Neural progenitor cell (in vitro differentiated cells): ENCODE data around the gene CCL21.

Experiments used
- CTCF ChIP-seq: fragments of 200-600 bp; sonication (generic); IDR thresholded peaks from 2 replicates; pipeline ENCODE4 v1.5.1; 2017; ENCODE audit warnings: antibody characterized with exemption, mild to moderate bottlenecking
- EZH2 ChIP-seq: fragments of 200-600 bp; sonication (generic); IDR thresholded peaks from 2 replicates; pipeline ENCODE4 v1.6.1; 2017; ENCODE audit warnings: antibody characterized with exemption, mild to moderate bottlenecking, moderate library complexity
- EZH2phosphoT487 ChIP-seq: fragments of 200-600 bp; sonication (generic); IDR thresholded peaks from 2 replicates; pipeline ENCODE4 v1.6.1; 2017; ENCODE audit warnings: antibody characterized with exemption

DNA sequence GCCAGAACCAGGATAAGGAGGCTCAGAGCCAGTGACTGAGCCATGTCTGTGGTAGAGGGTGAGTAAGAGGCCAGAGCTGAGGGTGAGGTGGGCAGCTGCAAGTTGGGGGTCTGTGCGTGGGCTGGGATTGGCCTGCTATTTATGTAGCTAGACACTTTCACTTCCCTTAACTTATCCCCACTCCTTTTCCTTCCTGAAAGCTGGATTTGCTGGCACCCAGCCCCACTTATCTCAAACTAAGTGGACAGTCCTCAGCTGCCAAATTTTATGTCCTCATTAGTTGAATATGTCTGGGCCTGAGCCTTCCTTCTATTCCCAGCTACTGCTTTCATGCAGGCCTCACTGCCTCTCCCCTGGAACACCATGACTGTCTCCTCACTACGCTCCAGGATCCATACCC, at the start of gene CCL21:
- TF ChIP-seq CTCF (no peak), EZH2phosphoT487 (no peak), EZH2 (no peak)
